Natural killer cell treated with Interleukin-12 subunit alpha and Interleukin-12 subunit beta and Interleukin-15 and Interleukin-18, amount 100 ng/mL, for 72 hours (primary cell): ENCODE measurements around the gene KLK6. TPM values are rescaled to one million over a fixed set of nuclear protein-coding genes. Genes with fewer than 3 reads are reported as not detected.

ENCODE experiments used
- ATAC-seq, 2 donors: fragments of 150-1000 bp; cut with Tn5 transposase in 1 of 2; sonication (Bioruptor Pico), chemical (Tn5 transposase) in 1 of 2; 2 replicates each; pipeline ENCODE4 v1.10.0; 2021
- DNase-seq: peaks from one replicate; pipeline ENCODE4 v3.0.0; 2022; ENCODE audit warnings: low spot score
- H3K27ac Mint-ChIP-seq, 2 donors: 1 replicate in 1 of 2; 2 replicates in 1 of 2; pipeline ENCODE4 v1.8.0; 2022; ENCODE audit warnings: mixed read lengths in 2 of 2, mild to moderate bottlenecking in 1 of 2, moderate library complexity in 1 of 2
- H3K27me3 Mint-ChIP-seq, 2 donors: 1 replicate in 1 of 2; 2 replicates in 1 of 2; pipeline ENCODE4 v1.8.0; 2022; ENCODE audit warnings: mixed read lengths in 2 of 2
- H3K36me3 Mint-ChIP-seq: one replicate; pipeline ENCODE4 v1.8.0; 2022; ENCODE audit warnings: mixed read lengths
- H3K4me1 Mint-ChIP-seq, 2 donors: 1 replicate in 1 of 2; 2 replicates in 1 of 2; pipeline ENCODE4 v1.8.0; 2022; ENCODE audit warnings: low read depth in 2 of 2, mixed read lengths in 2 of 2, mild to moderate bottlenecking in 1 of 2
- H3K4me3 Mint-ChIP-seq: one replicate; pipeline ENCODE4 v1.8.0; 2022; ENCODE audit warnings: mixed read lengths
- H3K9me3 Mint-ChIP-seq: 2 replicates; pipeline ENCODE4 v1.8.0; 2022; ENCODE audit warnings: mixed read lengths
- total RNA-seq, 2 donors: library from RNA; stranded (reverse); gene quantifications; one replicate each; pipeline ENCODE4 v1.2.3, GENCODE V29; 2022

Gene KLK6
- total RNA-seq, 2 donors from 2014 or later = not detected

GRCh38 chr19:50959731-50960500 is 9.5 kb downstream of the KLK6 start:
- no peak overlapping the region for H3K27ac Mint-ChIP-seq
- peaks cover 0 to 6% of the 10 kb centered on the region in 2 donors for H3K4me1 Mint-ChIP-seq
- DNase-seq = no peak
- H3K9me3 Mint-ChIP-seq = peaks cover 9% of the 10 kb centered on the region
- H3K36me3 Mint-ChIP-seq = peaks cover 5% of the 10 kb centered on the region
- H3K27me3 Mint-ChIP-seq = peaks cover 26 to 45% of the 10 kb centered on the region in 2 donors
- no peak overlapping the region for H3K4me3 Mint-ChIP-seq
- no peak for ATAC-seq

DNA sequence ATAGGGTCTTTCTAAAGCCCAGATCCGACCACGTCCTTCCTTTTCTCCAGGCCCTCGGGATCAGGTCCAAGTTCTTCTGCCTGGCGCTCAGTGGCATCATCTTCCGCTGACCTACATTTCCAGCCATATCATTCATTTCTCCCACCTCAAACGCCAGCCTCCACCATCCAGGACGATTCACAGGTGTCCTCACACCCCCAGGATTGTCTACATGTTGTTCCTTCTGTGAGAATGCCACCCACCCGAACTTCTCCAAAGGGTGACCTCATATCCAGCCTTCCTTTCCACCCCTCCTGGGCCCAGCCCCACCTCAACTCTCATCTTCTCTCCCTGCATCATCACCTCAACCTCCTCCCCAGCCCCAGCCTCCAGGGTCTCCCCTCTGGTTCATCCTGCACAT is 11.8 kb downstream of the KLK6 start:
- peaks cover 0 to 6% of the 10 kb centered on the region in 2 donors for H3K4me1 Mint-ChIP-seq
- H3K4me3 Mint-ChIP-seq = no peak overlapping the region
- H3K27ac Mint-ChIP-seq = no peak overlapping the region
- H3K27me3 Mint-ChIP-seq = peaks cover 22 to 48% of the 10 kb centered on the region in 2 donors
- DNase-seq (no peak), ATAC-seq (no peak)
- H3K36me3 Mint-ChIP-seq = peaks cover 5% of the 10 kb centered on the region
- peaks cover 5% of the 10 kb centered on the region for H3K9me3 Mint-ChIP-seq

GRCh38 chr19:50952910-50953309 is 16.5 kb downstream of the KLK6 start, which contains the start of gene KLK5:
KLK5 (minus strand) TSS chr19:50953038; CDS start chr19:50952657, 381 bp downstream.
- H3K27ac Mint-ChIP-seq = no peak within 1 kb of the TSS

GRCh38 chr19:50949861-50950260 is 19.5 kb downstream of the KLK6 start:
- DNase-seq (no peak), ATAC-seq (no peak)
- H3K27ac Mint-ChIP-seq = no peak overlapping the region
- H3K4me1 Mint-ChIP-seq = no peaks in the 10 kb centered on the region
- H3K9me3 Mint-ChIP-seq = no peaks in the 10 kb centered on the region
- no peaks in the 10 kb centered on the region for H3K36me3 Mint-ChIP-seq
- H3K4me3 Mint-ChIP-seq = no peak overlapping the region
- H3K27me3 Mint-ChIP-seq = peaks cover 26 to 53% of the 10 kb centered on the region in 2 donors

More at GRCh38 chr19:50952910-50953309, 16.5 kb downstream of the KLK6 start, which contains the start of gene KLK5:
- H3K27me3 Mint-ChIP-seq = peaks cover 23 to 42% of the 10 kb centered on the region in 2 donors
- H3K9me3 Mint-ChIP-seq = no peaks in the 10 kb centered on the region
- DNase-seq (no peak), ATAC-seq (peak; percentile 28 to 42)
- H3K4me3 Mint-ChIP-seq = no peak within 1 kb of the TSS
- no peaks in the 10 kb centered on the region for H3K4me1 Mint-ChIP-seq
- no peaks in the 10 kb centered on the region for H3K36me3 Mint-ChIP-seq

- Mint-ChIP-seq H3K9me3 (no peaks in the 10 kb centered on the region), H3K4me1 (no peaks in the 10 kb centered on the region), H3K27me3 (peaks cover 34 to 59% of the 10 kb centered on the region in 2 donors), H3K4me3 (no peak overlapping the region), H3K36me3 (no peaks in the 10 kb centered on the region), H3K27ac (no peak overlapping the region)
- no peak for ATAC-seq
- DNase-seq = no peak
Measured at GRCh38 chr19:50947123-50947522, 22.3 kb downstream of the KLK6 start.

DNA sequence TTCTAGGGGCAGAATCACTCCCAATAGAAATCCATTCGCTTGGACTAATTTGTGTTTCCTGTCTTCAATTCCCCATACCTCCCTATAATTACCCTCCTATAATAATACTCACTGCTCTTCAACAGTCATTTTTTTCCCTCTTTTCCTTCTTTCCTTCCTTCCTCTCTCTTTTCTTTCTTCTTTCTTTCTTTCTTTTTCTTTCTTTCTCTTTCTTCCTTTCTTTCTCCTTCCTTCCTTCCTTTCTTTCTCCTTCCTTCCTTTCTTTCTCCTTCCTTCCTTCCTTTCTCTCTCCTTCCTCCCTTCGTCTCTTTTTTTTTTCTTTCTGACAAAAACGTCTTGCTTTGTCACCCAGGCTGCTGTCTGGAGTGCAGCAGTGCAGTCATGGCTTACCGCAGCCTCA is 24.6 kb downstream of the KLK6 start:
- ATAC-seq (no peak), DNase-seq (no peak)
- Mint-ChIP-seq H3K9me3 (no peaks in the 10 kb centered on the region), H3K4me3 (no peak overlapping the region), H3K27me3 (peaks cover 34 to 55% of the 10 kb centered on the region in 2 donors), H3K4me1 (no peaks in the 10 kb centered on the region), H3K27ac (no peak overlapping the region), H3K36me3 (no peaks in the 10 kb centered on the region)

DNA sequence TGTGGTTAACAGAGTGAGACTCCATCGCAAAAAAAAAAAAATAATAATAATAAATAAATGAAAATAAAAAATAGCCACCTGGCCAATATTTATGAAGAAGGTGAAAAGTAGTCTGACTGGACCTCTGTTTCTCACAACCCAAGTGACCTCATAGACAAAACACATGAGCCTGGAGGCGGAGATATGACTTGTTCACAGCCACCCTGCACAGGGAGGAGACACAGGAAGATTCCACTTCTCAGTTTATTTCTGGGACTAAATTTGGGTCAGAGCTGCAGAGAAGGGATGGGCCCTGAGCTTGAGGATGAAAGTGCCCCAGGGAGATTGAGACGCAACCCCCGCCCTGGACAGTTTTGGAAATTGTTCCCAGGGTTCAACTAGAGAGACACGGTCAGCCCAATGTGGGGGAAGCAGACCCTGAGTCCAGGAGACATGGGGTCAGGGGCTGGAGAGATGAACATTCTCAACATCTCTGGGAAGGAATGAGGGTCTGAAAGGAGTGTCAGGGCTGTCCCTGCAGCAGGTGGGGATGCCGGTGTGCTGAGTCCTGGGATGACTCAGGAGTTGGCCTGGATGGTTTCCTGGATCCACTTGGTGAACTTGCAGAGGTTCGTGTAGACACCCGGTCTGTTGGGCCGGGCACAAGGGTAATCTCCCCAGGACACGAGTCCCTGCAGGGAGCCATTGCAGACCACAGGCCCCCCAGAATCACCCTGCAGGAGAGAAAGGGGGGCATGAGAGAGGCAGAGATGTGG is 26.1 kb downstream of the KLK6 start:
- Mint-ChIP-seq H3K9me3 (no peaks in the 10 kb centered on the region), H3K27me3 (peaks cover 34 to 48% of the 10 kb centered on the region in 2 donors), H3K36me3 (no peaks in the 10 kb centered on the region), H3K4me3 (no peak overlapping the region), H3K4me1 (no peaks in the 10 kb centered on the region), H3K27ac (no peak overlapping the region)
- ATAC-seq (no peak), DNase-seq (no peak)

DNA sequence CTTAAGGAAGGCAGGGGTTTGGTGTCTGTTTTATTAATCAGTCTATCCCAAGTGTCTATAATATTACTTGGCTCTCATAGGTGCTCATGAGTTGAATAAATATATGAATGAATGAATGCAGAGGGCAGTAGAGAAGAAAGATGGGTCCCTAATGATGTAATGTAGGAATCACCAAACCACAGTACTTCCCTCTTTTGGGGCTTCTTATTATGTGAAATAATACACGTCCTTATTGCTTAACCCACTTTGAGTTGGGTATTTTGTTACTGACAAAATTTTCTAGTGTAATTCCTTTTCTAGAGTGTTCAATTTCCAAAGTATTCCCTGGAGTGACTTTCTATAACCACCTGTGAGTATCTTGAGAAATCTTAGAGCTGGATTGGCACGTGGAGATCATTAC is 29.8 kb downstream of the KLK6 start:
- H3K4me1 Mint-ChIP-seq = no peaks in the 10 kb centered on the region
- H3K36me3 Mint-ChIP-seq = no peaks in the 10 kb centered on the region
- ATAC-seq (no peak), DNase-seq (no peak)
- H3K9me3 Mint-ChIP-seq = no peaks in the 10 kb centered on the region
- H3K27me3 Mint-ChIP-seq = peaks cover 35 to 37% of the 10 kb centered on the region in 2 donors
- H3K27ac Mint-ChIP-seq = no peak overlapping the region
- H3K4me3 Mint-ChIP-seq = no peak overlapping the region

- Mint-ChIP-seq H3K4me1 (peaks cover 0 to 8% of the 10 kb centered on the region in 2 donors), H3K4me3 (no peak overlapping the region), H3K27ac (no peak overlapping the region), H3K36me3 (no peaks in the 10 kb centered on the region), H3K9me3 (no peaks in the 10 kb centered on the region), H3K27me3 (peaks cover 31 to 38% of the 10 kb centered on the region in 2 donors)
- ATAC-seq = no peak
- no peak for DNase-seq
Measured at GRCh38 chr19:50933640-50934039, 35.8 kb downstream of the KLK6 start.

DNA sequence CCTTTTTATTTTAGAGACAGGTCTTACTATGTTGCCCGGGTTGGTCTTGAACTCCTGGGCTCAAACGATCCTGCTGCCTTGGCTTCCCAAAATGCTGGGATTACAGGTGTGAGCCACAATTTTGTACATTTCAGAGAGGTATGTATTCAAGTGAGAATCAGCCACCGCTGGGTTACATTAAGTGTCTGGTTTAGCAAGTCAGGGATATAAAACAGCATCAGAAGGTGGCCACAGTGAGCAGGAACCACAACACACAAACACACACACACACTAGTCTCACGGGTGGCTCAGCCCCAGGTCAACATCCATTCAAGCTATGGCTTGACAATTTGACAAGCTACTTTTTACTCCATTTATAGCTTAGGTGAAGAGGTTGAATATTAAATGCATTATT is 36.7 kb downstream of the KLK6 start:
- H3K27me3 Mint-ChIP-seq = peaks cover 35 to 44% of the 10 kb centered on the region in 2 donors

DNA sequence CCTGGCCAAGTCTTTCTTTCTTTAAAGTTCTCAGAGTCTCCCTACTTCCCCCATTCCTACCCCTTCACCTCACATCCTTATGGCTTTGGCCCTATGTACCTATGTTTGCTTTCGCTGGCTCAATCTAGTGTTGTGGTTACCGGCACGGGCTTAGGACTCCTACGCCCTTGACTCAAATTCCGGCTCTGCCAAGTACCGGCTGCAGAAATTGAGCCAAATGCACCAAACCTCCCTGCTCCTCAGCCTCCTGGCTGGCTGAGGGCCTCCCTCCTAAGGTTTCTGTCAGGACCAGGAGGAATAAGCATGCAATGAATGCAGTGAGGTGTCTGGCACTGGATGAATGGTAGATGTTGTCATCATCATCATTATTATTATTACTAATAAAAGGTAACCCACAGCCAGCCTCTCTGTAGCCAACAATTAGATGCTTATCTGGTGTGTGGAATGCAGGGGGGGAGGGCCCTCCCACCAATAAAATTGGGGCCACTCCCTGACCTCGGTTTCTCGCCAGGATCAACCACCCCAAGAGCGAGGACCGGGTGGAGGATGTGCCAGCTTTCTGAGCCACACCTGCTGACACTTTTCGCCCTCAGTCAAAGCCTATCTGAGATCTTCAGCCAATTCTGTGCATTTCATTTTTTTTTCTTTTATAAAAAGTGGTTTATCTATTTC is 37.2 kb downstream of the KLK6 start:
- Mint-ChIP-seq H3K9me3 (no peaks in the 10 kb centered on the region), H3K4me3 (no peak overlapping the region), H3K27me3 (peaks cover 30 to 49% of the 10 kb centered on the region in 2 donors), H3K27ac (no peak overlapping the region), H3K4me1 (peaks cover 0 to 8% of the 10 kb centered on the region in 2 donors), H3K36me3 (no peaks in the 10 kb centered on the region)
- ATAC-seq (no peak), DNase-seq (no peak)

More for the DNA sequence above, 36.7 kb downstream of the KLK6 start:
- Mint-ChIP-seq H3K4me1 (peaks cover 0 to 8% of the 10 kb centered on the region in 2 donors), H3K27ac (no peak overlapping the region), H3K36me3 (no peaks in the 10 kb centered on the region), H3K9me3 (no peaks in the 10 kb centered on the region), H3K4me3 (no peak overlapping the region)
- DNase-seq (no peak), ATAC-seq (no peak)

- H3K36me3 Mint-ChIP-seq = no peaks in the 10 kb centered on the region
- no peak for ATAC-seq
- H3K4me3 Mint-ChIP-seq = no peak overlapping the region
- H3K9me3 Mint-ChIP-seq = no peaks in the 10 kb centered on the region
- H3K4me1 Mint-ChIP-seq = peaks cover 0 to 8% of the 10 kb centered on the region in 2 donors
- no peak overlapping the region for H3K27ac Mint-ChIP-seq
- peaks cover 28 to 49% of the 10 kb centered on the region in 2 donors for H3K27me3 Mint-ChIP-seq
- no peak for DNase-seq
Measured at GRCh38 chr19:50931023-50931422, 38.4 kb downstream of the KLK6 start.

- Mint-ChIP-seq H3K36me3 (no peaks in the 10 kb centered on the region), H3K4me1 (peaks cover 0 to 8% of the 10 kb centered on the region in 2 donors), H3K27me3 (peaks cover 28 to 51% of the 10 kb centered on the region in 2 donors), H3K4me3 (no peak overlapping the region), H3K27ac (no peak overlapping the region), H3K9me3 (no peaks in the 10 kb centered on the region)
- ATAC-seq = no peak
- DNase-seq = no peak
Measured at GRCh38 chr19:50928831-50929230, 40.6 kb downstream of the KLK6 start.
